IMR-90 (cell line): ENCODE measurements around the gene TRPM3. TPM values are rescaled to one million over a fixed set of nuclear protein-coding genes. Genes with fewer than 3 reads are reported as not detected.

Experiments
- ATAC-seq: fragments of 200-7000 bp; cut with Tn5 transposase; 2 replicates; pipeline ENCODE4 v1.9.1; 2020; ENCODE audit warnings: low read depth, mild to moderate bottlenecking, moderate library complexity
- BruUV-seq: library from RNA; stranded (reverse); fragments of 400-500 nt; replicated peaks from 2 replicates; lab custom pipeline; 2021; lab: Mats Ljungman, UMichigan
- CTCF ChIA-PET: fragments of 300-600 bp; formaldehyde crosslinking; extraction: SDS; loops from one replicate; lab custom pipeline; 2021; ENCODE audit warnings: antibody characterized with exemption; lab: Yijun Ruan, JAX
- POLR2A ChIA-PET: fragments of 300-600 bp; sonication (Branson Sonifier 250); formaldehyde crosslinking; loops from one replicate; lab custom pipeline; 2022; ENCODE audit warnings: antibody characterized with exemption; ENCODE audit not compliant: unreplicated experiment; lab: Charles Lee
- DNase-seq: peaks from one replicate; pipeline ENCODE4 v3.0.0; 2013
- H2AFZ ChIP-seq: replicated peaks from 2 replicates; pipeline ENCODE3; 2013; ENCODE audit warnings: low read length, mild to moderate bottlenecking; ENCODE audit not compliant: poor library complexity
- H2AK5ac ChIP-seq: 2 replicates; pipeline ENCODE4 v1.6.1; 2013; ENCODE audit warnings: low read depth, low read length, inconsistent platforms
- H2AK9ac ChIP-seq: replicated peaks from 2 replicates; pipeline ENCODE3; 2013; ENCODE audit warnings: mild to moderate bottlenecking, low read depth, low read length, moderate library complexity; ENCODE audit not compliant: poor library complexity
- H2BK120ac ChIP-seq: 2 replicates; pipeline ENCODE4 v1.6.1; 2013; ENCODE audit warnings: low read depth, low read length, inconsistent platforms
- H2BK15ac ChIP-seq: 3 replicates; pipeline ENCODE4 v1.6.1; 2013; ENCODE audit warnings: low read depth, low read length, inconsistent platforms
- H2BK20ac ChIP-seq: 2 replicates; pipeline ENCODE4 v1.6.1; 2013; ENCODE audit warnings: low read depth, mild to moderate bottlenecking, inconsistent platforms, low read length, moderate library complexity
- H2BK5ac ChIP-seq: 2 replicates; pipeline ENCODE4 v1.6.1; 2013; ENCODE audit warnings: mild to moderate bottlenecking, low read depth, low read length, inconsistent platforms; ENCODE audit not compliant: poor library complexity, severe bottlenecking
- H3K14ac ChIP-seq: replicated peaks from 2 replicates; pipeline ENCODE4 v1.6.1; 2013; ENCODE audit warnings: low read depth, low read length, inconsistent platforms
- H3K18ac ChIP-seq: 2 replicates; pipeline ENCODE4 v1.6.1; 2013; ENCODE audit warnings: low read depth, low read length, control low read depth
- H3K23ac ChIP-seq: 2 replicates; pipeline ENCODE4 v1.6.1; 2013; ENCODE audit warnings: low read depth, low read length, inconsistent platforms
- H3K27ac ChIP-seq: 2 replicates; pipeline ENCODE4 v1.5.1; 2013; ENCODE audit warnings: mild to moderate bottlenecking, control low read depth, low read length; ENCODE audit not compliant: insufficient read depth
- H3K27me3 ChIP-seq: 2 replicates; pipeline ENCODE4 v1.6.1; 2013; ENCODE audit warnings: low read length; ENCODE audit not compliant: control insufficient read depth, insufficient read depth
- H3K36me3 ChIP-seq: 2 replicates; pipeline ENCODE4 v1.6.1; 2013; ENCODE audit warnings: low read length, mixed read lengths; ENCODE audit not compliant: control insufficient read depth, insufficient read depth
- H3K4ac ChIP-seq: 2 replicates; pipeline ENCODE4 v1.6.1; 2013; ENCODE audit warnings: low read depth, low read length, inconsistent platforms
- H3K4me1 ChIP-seq: 2 replicates; pipeline ENCODE4 v1.6.1; 2013; ENCODE audit warnings: low read length, mixed read lengths; ENCODE audit not compliant: control insufficient read depth, insufficient read depth
- H3K4me2 ChIP-seq: 2 replicates; pipeline ENCODE4 v1.6.1; 2013; ENCODE audit warnings: low read depth, mild to moderate bottlenecking, control low read depth, low read length, moderate library complexity
- H3K4me3 ChIP-seq: 2 replicates; pipeline ENCODE4 v1.5.1; 2013; ENCODE audit warnings: low read depth, mild to moderate bottlenecking, control low read depth, low read length, moderate library complexity; ENCODE audit not compliant: insufficient read depth
- H3K56ac ChIP-seq: 2 replicates; pipeline ENCODE4 v1.6.1; 2013; ENCODE audit warnings: low read length, inconsistent platforms; ENCODE audit not compliant: insufficient read depth; ENCODE audit errors: extremely low read depth
- H3K79me1 ChIP-seq, 2 experiments: 2 replicates each; pipeline ENCODE4 v1.6.1; 2013; ENCODE audit warnings: low read length in 2 of 2, inconsistent platforms in 1 of 2, low read depth in 1 of 2
- H3K9ac ChIP-seq: 2 replicates; pipeline ENCODE4 v1.6.1; 2013; ENCODE audit warnings: low read depth, low read length, control low read depth
- H3K9me1 ChIP-seq: 2 replicates; pipeline ENCODE4 v1.6.1; 2013; ENCODE audit warnings: low read length, inconsistent platforms; ENCODE audit not compliant: insufficient read depth
- H3K9me3 ChIP-seq: 2 replicates; pipeline ENCODE4 v1.6.1; 2013; ENCODE audit warnings: low read length; ENCODE audit not compliant: control insufficient read depth, insufficient read depth
- H4K20me1 ChIP-seq: 2 replicates; pipeline ENCODE4 v1.6.1; 2013; ENCODE audit warnings: low read length, inconsistent platforms; ENCODE audit not compliant: insufficient read depth
- H4K5ac ChIP-seq: 2 replicates; pipeline ENCODE4 v1.6.1; 2013; ENCODE audit warnings: mild to moderate bottlenecking, low read depth, low read length, control low read depth
- H4K8ac ChIP-seq, 2 experiments: 2 replicates each; pipeline ENCODE4 v1.6.1; 2013; ENCODE audit warnings: low read depth in 2 of 2, low read length in 2 of 2, control low read depth in 1 of 2, inconsistent platforms in 1 of 2
- H4K91ac ChIP-seq: 2 replicates; pipeline ENCODE4 v1.6.1; 2013; ENCODE audit warnings: low read depth, low read length, inconsistent platforms; ENCODE audit not compliant: insufficient read depth
- BHLHE40 ChIP-seq: fragments of 150-350 bp; IDR thresholded peaks from 2 replicates; pipeline ENCODE4 v1.6.1; 2016; ENCODE audit warnings: mild to moderate bottlenecking, low read depth, low read length
- CEBPB ChIP-seq: IDR thresholded peaks from 2 replicates; pipeline ENCODE4 v1.6.1; 2012; ENCODE audit warnings: low read depth, low read length, improper control_type of control experiment
- CHD1 ChIP-seq: IDR thresholded peaks from 2 replicates; pipeline ENCODE4 v1.6.1; 2012; ENCODE audit warnings: low read depth, low read length, improper control_type of control experiment
- MAZ ChIP-seq: IDR thresholded peaks from 2 replicates; pipeline ENCODE4 v1.6.1; 2012; ENCODE audit warnings: low read depth, mild to moderate bottlenecking, low read length, improper control_type of control experiment, moderate library complexity, borderline replicate concordance
- NFE2L2 ChIP-seq: fragments of 150-350 bp; IDR thresholded peaks from 2 replicates; pipeline ENCODE4 v1.6.1; 2016; ENCODE audit warnings: low read depth, mild to moderate bottlenecking, low read length
- POLR2A ChIP-seq: IDR thresholded peaks from 2 replicates; pipeline ENCODE4 v1.6.1; 2012; ENCODE audit warnings: mild to moderate bottlenecking, low read depth, low read length
- RAD21 ChIP-seq: IDR thresholded peaks from 2 replicates; pipeline ENCODE4 v1.6.1; 2012; ENCODE audit warnings: low read length, improper control_type of control experiment
- RCOR1 ChIP-seq: IDR thresholded peaks from 2 replicates; pipeline ENCODE4 v1.6.1; 2012; ENCODE audit warnings: mild to moderate bottlenecking, low read length, improper control_type of control experiment; ENCODE audit not compliant: insufficient replicate concordance
- RFX5 ChIP-seq: IDR thresholded peaks from 2 replicates; pipeline ENCODE4 v1.8.0; 2012; ENCODE audit warnings: low read depth, mild to moderate bottlenecking, low read length, moderate library complexity
- SMC3 ChIP-seq: fragments of 150-350 bp; IDR thresholded peaks from 2 replicates; pipeline ENCODE4 v1.6.1; 2016; ENCODE audit warnings: low read depth, mild to moderate bottlenecking, antibody characterized with exemption, low read length, moderate library complexity
- WGBS, 2 experiments: methylation state at CpG; one replicate each; pipeline versions ENCODE4 v1.1.5 to v1.1.7; 2013; ENCODE audit warnings: missing lambda C conversion rate in 2 of 2; ENCODE audit not compliant: insufficient read length in 1 of 2; ENCODE audit errors: extremely low coverage in 2 of 2; 5-methylcytosine and 5-hydroxymethylcytosine counted together
- dilution Hi-C: fragments of 300-500 bp; cut with HindIII; formaldehyde crosslinking; loops from one replicate; pipeline ENCODE4 v1.14.3; 2018; ENCODE audit warnings: low sequenced_read_pairs; ENCODE audit not compliant: unreplicated experiment
- in situ Hi-C: fragments of 300-500 bp; cut with MboI; formaldehyde crosslinking; loops from 3 replicates; pipeline ENCODE4 v1.14.3; 2019; ENCODE audit warnings: low sequenced_read_pairs, inconsistent platforms, mixed read lengths
- intact Hi-C: fragments of 100-400 bp; cut with micrococcal nuclease; formaldehyde crosslinking; loops from 2 replicates; pipeline ENCODE4 v1.10.0; 2022
- polyA plus RNA-seq, 3 experiments: library from polyadenylated mRNA; depleted of rRNA; stranded (reverse); fragments of >200 nt; gene quantifications; 2 replicates each; pipeline ENCODE4 v1.2.3, GENCODE V29; 2012; ENCODE audit warnings: low replicate concordance in 1 of 3
- total RNA-seq: library from RNA; depleted of rRNA; stranded (reverse); fragments of >200 nt; gene quantifications from 2 replicates; pipeline ENCODE4 v1.2.3, GENCODE V29; 2012
- TF ChIP-seq, protein P1 (sequence below): conservative IDR thresholded peaks from 2 replicates; pipeline ENCODE4 v1.5.1; 2012; ENCODE audit warnings: mild to moderate bottlenecking, low read depth, low read length, improper control_type of control experiment
- TF ChIP-seq, protein P2 (sequence below): fragments of 150-350 bp; IDR thresholded peaks from 2 replicates; pipeline ENCODE4 v1.6.1; 2016; ENCODE audit warnings: low read depth, mild to moderate bottlenecking, low read length, moderate library complexity, borderline replicate concordance
- TF ChIP-seq, protein P3 (sequence below): fragments of 150-350 bp; IDR thresholded peaks from 2 replicates; pipeline ENCODE4 v1.6.1; 2017; ENCODE audit warnings: mild to moderate bottlenecking, antibody characterized with exemption, low read length, low read depth

Gene TRPM3
- total and polyA plus RNA-seq, 2 of the 4 experiments (the other 2 are of a cell fraction): not detected

DNA sequence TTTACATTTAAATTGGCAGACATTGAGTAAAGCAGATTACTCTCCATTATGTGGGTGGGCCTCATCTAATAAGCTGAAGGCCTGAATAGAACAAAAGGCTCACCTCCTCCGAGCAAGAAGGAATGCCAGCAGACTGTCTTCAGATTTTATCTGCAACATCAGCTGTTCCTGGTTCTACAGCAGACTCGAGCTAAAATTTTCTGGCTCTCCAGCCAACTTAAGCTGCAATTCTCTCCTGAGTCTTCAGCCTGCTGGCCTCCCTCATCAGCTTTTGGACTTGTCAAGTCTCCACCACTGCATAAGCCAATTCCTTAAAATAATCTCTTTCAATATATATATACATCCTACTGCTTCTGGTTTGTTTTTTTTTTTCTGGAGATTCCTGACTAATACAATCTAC lies 12.5 kb downstream of the TRPM3 start:
- Histone ChIP-seq H3K27me3 (no peaks in the 10 kb centered on the region), H3K36me3 (no peaks in the 10 kb centered on the region), H3K9ac (no peak overlapping the region), H2BK5ac (no peak overlapping the region), H3K9me1 (no peaks in the 10 kb centered on the region), H3K4ac (no peak overlapping the region), H3K18ac (no peak overlapping the region), H3K23ac (no peak overlapping the region), H2BK15ac (no peak overlapping the region), H3K4me1 (no peaks in the 10 kb centered on the region), H2AK5ac (no peak overlapping the region), H4K5ac (no peak overlapping the region), H2AK9ac (no peak overlapping the region), H2BK20ac (no peak overlapping the region), H3K56ac (no peak overlapping the region), H4K91ac (no peak overlapping the region), H2BK120ac (no peak overlapping the region), H3K4me2 (no peak overlapping the region), H4K20me1 (no peaks in the 10 kb centered on the region), H3K14ac (no peak overlapping the region), H3K27ac (no peak overlapping the region), H4K8ac (no peak overlapping the region), H3K79me1 (no peaks in the 10 kb centered on the region), H3K9me3 (no peaks in the 10 kb centered on the region), H2AFZ (no peak overlapping the region), H3K4me3 (no peak overlapping the region)
- ChIA-PET POLR2A (no interaction called here), CTCF (no interaction called here)
- TF ChIP-seq MAZ: no peak
- TF ChIP-seq RCOR1: no peak
- no peak for TF ChIP-seq BHLHE40
- no peak for TF ChIP-seq RFX5
- no peak for TF ChIP-seq SMC3
- TF ChIP-seq NFE2L2: no peak
- TF ChIP-seq POLR2A: no peak
- TF ChIP-seq CHD1: no peak
- TF ChIP-seq, protein P1, sequence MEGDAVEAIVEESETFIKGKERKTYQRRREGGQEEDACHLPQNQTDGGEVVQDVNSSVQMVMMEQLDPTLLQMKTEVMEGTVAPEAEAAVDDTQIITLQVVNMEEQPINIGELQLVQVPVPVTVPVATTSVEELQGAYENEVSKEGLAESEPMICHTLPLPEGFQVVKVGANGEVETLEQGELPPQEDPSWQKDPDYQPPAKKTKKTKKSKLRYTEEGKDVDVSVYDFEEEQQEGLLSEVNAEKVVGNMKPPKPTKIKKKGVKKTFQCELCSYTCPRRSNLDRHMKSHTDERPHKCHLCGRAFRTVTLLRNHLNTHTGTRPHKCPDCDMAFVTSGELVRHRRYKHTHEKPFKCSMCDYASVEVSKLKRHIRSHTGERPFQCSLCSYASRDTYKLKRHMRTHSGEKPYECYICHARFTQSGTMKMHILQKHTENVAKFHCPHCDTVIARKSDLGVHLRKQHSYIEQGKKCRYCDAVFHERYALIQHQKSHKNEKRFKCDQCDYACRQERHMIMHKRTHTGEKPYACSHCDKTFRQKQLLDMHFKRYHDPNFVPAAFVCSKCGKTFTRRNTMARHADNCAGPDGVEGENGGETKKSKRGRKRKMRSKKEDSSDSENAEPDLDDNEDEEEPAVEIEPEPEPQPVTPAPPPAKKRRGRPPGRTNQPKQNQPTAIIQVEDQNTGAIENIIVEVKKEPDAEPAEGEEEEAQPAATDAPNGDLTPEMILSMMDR: no peak
- TF ChIP-seq CEBPB: no peak
- TF ChIP-seq, protein P2, sequence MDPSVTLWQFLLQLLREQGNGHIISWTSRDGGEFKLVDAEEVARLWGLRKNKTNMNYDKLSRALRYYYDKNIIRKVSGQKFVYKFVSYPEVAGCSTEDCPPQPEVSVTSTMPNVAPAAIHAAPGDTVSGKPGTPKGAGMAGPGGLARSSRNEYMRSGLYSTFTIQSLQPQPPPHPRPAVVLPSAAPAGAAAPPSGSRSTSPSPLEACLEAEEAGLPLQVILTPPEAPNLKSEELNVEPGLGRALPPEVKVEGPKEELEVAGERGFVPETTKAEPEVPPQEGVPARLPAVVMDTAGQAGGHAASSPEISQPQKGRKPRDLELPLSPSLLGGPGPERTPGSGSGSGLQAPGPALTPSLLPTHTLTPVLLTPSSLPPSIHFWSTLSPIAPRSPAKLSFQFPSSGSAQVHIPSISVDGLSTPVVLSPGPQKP: no peak
- TF ChIP-seq, protein P3, sequence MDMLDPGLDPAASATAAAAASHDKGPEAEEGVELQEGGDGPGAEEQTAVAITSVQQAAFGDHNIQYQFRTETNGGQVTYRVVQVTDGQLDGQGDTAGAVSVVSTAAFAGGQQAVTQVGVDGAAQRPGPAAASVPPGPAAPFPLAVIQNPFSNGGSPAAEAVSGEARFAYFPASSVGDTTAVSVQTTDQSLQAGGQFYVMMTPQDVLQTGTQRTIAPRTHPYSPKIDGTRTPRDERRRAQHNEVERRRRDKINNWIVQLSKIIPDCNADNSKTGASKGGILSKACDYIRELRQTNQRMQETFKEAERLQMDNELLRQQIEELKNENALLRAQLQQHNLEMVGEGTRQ: no peak
- TF ChIP-seq RAD21: no peak
- intact Hi-C loops (no loop called here), dilution Hi-C loops (no loop called here), in situ Hi-C loops (no loop called here)
- ATAC-seq (no peak), DNase-seq (no peak)
- BruUV-seq: no TSS peak
- 14% methylated on average over 1 of the region's 2 CpGs; no CpG with 5 or more reads in 1 of the 2 experiments for WGBS, 2 experiments
